DOHH2 (cell line): Measurements from ENCODE around the gene ACTA2.

Source experiments
- EZH2phosphoT487 ChIP-seq: fragments of 200-600 bp; sonication (generic); IDR thresholded peaks from 2 replicates; pipeline ENCODE4 v1.6.1; 2017; ENCODE audit warnings: borderline replicate concordance, mild to moderate bottlenecking, antibody characterized with exemption, low read length, moderate library complexity, mixed read lengths
- TF ChIP-seq, protein P1 (sequence below): fragments of 200-600 bp; sonication (generic); IDR thresholded peaks from one replicate; pipeline ENCODE4 v1.5.1; 2014; ENCODE audit warnings: antibody characterized with exemption, mild to moderate bottlenecking, low read depth, low read length; ENCODE audit not compliant: poor library complexity, severe bottlenecking

DNA sequence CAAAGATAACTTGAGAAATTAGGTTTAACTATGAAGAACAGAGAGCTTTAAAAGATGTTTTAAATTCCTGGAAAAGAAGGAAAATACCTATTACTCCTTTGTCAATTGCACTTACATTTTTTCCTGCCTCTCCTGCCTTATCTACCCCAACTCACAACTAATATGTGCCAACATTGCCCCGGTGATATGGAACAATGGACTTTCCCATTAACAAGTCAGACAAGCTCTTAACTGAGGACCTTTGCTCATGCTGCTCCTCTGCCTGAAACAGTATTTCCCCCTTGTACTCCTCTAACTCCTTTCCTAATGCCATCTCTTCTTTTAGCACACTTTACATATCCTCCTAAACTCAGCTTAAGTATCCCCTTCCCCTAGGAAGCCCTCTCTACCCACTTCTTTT lies 4.8 kb upstream of the ACTA2 start:
- TF ChIP-seq, protein P1, sequence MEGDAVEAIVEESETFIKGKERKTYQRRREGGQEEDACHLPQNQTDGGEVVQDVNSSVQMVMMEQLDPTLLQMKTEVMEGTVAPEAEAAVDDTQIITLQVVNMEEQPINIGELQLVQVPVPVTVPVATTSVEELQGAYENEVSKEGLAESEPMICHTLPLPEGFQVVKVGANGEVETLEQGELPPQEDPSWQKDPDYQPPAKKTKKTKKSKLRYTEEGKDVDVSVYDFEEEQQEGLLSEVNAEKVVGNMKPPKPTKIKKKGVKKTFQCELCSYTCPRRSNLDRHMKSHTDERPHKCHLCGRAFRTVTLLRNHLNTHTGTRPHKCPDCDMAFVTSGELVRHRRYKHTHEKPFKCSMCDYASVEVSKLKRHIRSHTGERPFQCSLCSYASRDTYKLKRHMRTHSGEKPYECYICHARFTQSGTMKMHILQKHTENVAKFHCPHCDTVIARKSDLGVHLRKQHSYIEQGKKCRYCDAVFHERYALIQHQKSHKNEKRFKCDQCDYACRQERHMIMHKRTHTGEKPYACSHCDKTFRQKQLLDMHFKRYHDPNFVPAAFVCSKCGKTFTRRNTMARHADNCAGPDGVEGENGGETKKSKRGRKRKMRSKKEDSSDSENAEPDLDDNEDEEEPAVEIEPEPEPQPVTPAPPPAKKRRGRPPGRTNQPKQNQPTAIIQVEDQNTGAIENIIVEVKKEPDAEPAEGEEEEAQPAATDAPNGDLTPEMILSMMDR = no peak
- TF ChIP-seq EZH2phosphoT487 = no peak
